SK-N-SH (cell line): Measurements from ENCODE around the gene AGRP. TPM values are rescaled to one million over a fixed set of nuclear protein-coding genes. Genes with fewer than 3 reads are reported as not detected.

Experiments
- CTCF ChIA-PET: fragments of 300-600, 350-600 bp; formaldehyde crosslinking; extraction: SDS; loops from one replicate; lab custom pipeline; 2021; lab: Yijun Ruan, JAX
- POLR2A ChIA-PET: fragments of 350-600 bp; sonication (Branson Sonifier 250); formaldehyde crosslinking; extraction: SDS; loops from one replicate; lab custom pipeline; 2020; ENCODE audit warnings: antibody characterized with exemption, inconsistent platforms; lab: Yijun Ruan, JAX
- DNase-seq: peaks from one replicate; pipeline ENCODE4 v3.0.0; 2012
- H2AFZ ChIP-seq: fragments of 200-600 bp; sonication (generic); 2 replicates; pipeline ENCODE4 v1.8.1; 2016; ENCODE audit warnings: antibody characterized with exemption, mild to moderate bottlenecking, low read depth
- H3F3A ChIP-seq: fragments of 200-600 bp; sonication (generic); replicated peaks from 2 replicates; pipeline ENCODE3; 2016; ENCODE audit warnings: antibody characterized with exemption, mild to moderate bottlenecking; ENCODE audit not compliant: insufficient read depth
- H3K27ac ChIP-seq, 2 experiments: fragments of 200-500 bp in 1 of 2; fragments of 200-600 bp in 1 of 2; sonication (Bioruptor generic) in 1 of 2; sonication (generic), shearing (Covaris generic) in 1 of 2; 2 replicates each; pipeline versions ENCODE4 v1.5.1 to v1.6.1; 2014 to 2016; ENCODE audit warnings: low read depth in 2 of 2, inconsistent platforms in 1 of 2, low read length in 1 of 2, mild to moderate bottlenecking in 1 of 2, mixed read lengths in 1 of 2
- H3K27me3 ChIP-seq: fragments of 200-600 bp; sonication (generic), shearing (Covaris generic); 2 replicates; pipeline ENCODE4 v1.6.1; 2016; ENCODE audit warnings: mixed run types; ENCODE audit not compliant: insufficient read depth
- H3K36me3 ChIP-seq, 2 experiments: fragments of 200-500 bp in 1 of 2; fragments of 200-600 bp in 1 of 2; sonication (Bioruptor generic) in 1 of 2; sonication (generic) in 1 of 2; replicated peaks in 1 of 2; 2 replicates each; pipeline versions ENCODE3 to v1.5.1; 2014 to 2016; ENCODE audit warnings: low read length in 1 of 2, mild to moderate bottlenecking in 1 of 2; ENCODE audit not compliant: insufficient read depth in 2 of 2, control insufficient read depth in 1 of 2
- H3K4me1 ChIP-seq, 2 experiments: fragments of 200-500 bp in 1 of 2; fragments of 200-600 bp in 1 of 2; sonication (Bioruptor generic) in 1 of 2; sonication (generic), shearing (Covaris generic) in 1 of 2; 2 replicates each; pipeline versions ENCODE4 v1.5.1 to v1.6.1; 2014 to 2016; ENCODE audit warnings: low read depth in 1 of 2, low read length in 1 of 2, mixed run types in 1 of 2; ENCODE audit not compliant: insufficient read depth in 2 of 2, control insufficient read depth in 1 of 2
- H3K4me2 ChIP-seq: fragments of 200-600 bp; sonication (generic), shearing (Covaris generic); 2 replicates; pipeline ENCODE4 v1.6.1; 2017; ENCODE audit warnings: mixed run types
- H3K4me3 ChIP-seq, 2 experiments: fragments of 200-500 bp in 1 of 2; fragments of 200-600 bp in 1 of 2; sonication (Bioruptor generic) in 1 of 2; sonication (generic), shearing (Covaris generic) in 1 of 2; 2 replicates each; pipeline versions ENCODE4 v1.5.1 to v1.8.1; 2014 to 2016; ENCODE audit warnings: low read depth in 2 of 2, inconsistent platforms in 1 of 2, low read length in 1 of 2, mild to moderate bottlenecking in 1 of 2, mixed read lengths in 1 of 2, moderate library complexity in 1 of 2
- H3K79me2 ChIP-seq: fragments of 200-600 bp; sonication (generic); 2 replicates; pipeline ENCODE4 v1.8.1; 2017; ENCODE audit warnings: mild to moderate bottlenecking; ENCODE audit not compliant: insufficient read depth
- H3K9ac ChIP-seq: fragments of 200-600 bp; sonication (generic); 2 replicates; pipeline ENCODE4 v1.6.1; 2017; ENCODE audit warnings: mixed run types
- H3K9me2 ChIP-seq: fragments of 200-600 bp; sonication (generic); 2 replicates; pipeline ENCODE4 v1.6.1; 2017; ENCODE audit warnings: mixed run types
- H3K9me3 ChIP-seq: fragments of 200-600 bp; sonication (generic); 2 replicates; pipeline ENCODE4 v1.6.1; 2017; ENCODE audit warnings: mixed run types, mild to moderate bottlenecking, moderate library complexity
- H4K20me1 ChIP-seq: fragments of 200-600 bp; sonication (generic); 2 replicates; pipeline ENCODE4 v1.6.1; 2017; ENCODE audit warnings: mild to moderate bottlenecking, mixed run types; ENCODE audit not compliant: insufficient read depth
- CTCF ChIP-seq: fragments of 200-600 bp; sonication (generic); IDR thresholded peaks from 2 replicates; pipeline ENCODE4 v1.6.1; 2017; ENCODE audit warnings: antibody characterized with exemption, mild to moderate bottlenecking, moderate library complexity
- EZH2phosphoT487 ChIP-seq: fragments of 200-600 bp; sonication (generic); IDR thresholded peaks from 2 replicates; pipeline ENCODE4 v1.6.1; 2017; ENCODE audit warnings: low read depth, mixed run types, mild to moderate bottlenecking, antibody characterized with exemption, moderate library complexity, borderline replicate concordance
- FOSL2 ChIP-seq: IDR thresholded peaks from 2 replicates; pipeline ENCODE4 v1.4.0; 2012; ENCODE audit warnings: low read depth, mild to moderate bottlenecking, moderate library complexity, borderline replicate concordance
- GABPA ChIP-seq: IDR thresholded peaks from 2 replicates; pipeline ENCODE4 v1.4.0; 2012; ENCODE audit warnings: low read depth, mild to moderate bottlenecking
- MXI1 ChIP-seq: IDR thresholded peaks from 2 replicates; pipeline ENCODE4 v1.6.1; 2012; ENCODE audit warnings: mild to moderate bottlenecking, low read depth, low read length, improper control_type of control experiment
- PBX3 ChIP-seq: IDR thresholded peaks from 2 replicates; pipeline ENCODE4; 2012
- POLR2AphosphoS5 ChIP-seq: IDR thresholded peaks from 2 replicates; pipeline ENCODE4 v1.6.1; 2012; ENCODE audit warnings: low read depth, low read length
- REST ChIP-seq: IDR thresholded peaks from 2 replicates; pipeline ENCODE4 v1.6.1; 2012; ENCODE audit warnings: mild to moderate bottlenecking, low read depth, low read length, moderate library complexity
- RXRA ChIP-seq: IDR thresholded peaks from 2 replicates; pipeline ENCODE4 v1.4.0; 2012; ENCODE audit warnings: low read depth, mild to moderate bottlenecking, borderline replicate concordance
- SMC3 ChIP-seq: IDR thresholded peaks from 2 replicates; pipeline ENCODE4 v1.6.1; 2012; ENCODE audit warnings: low read depth, low read length, improper control_type of control experiment
- TAF1 ChIP-seq: IDR thresholded peaks from 2 replicates; pipeline ENCODE4 v1.6.1; 2012; ENCODE audit warnings: low read depth, mild to moderate bottlenecking, low read length, moderate library complexity, borderline replicate concordance
- TCF12 ChIP-seq: IDR thresholded peaks from 2 replicates; pipeline ENCODE4 v1.4.0; 2012
- TEAD4 ChIP-seq: IDR thresholded peaks from 2 replicates; pipeline ENCODE4 v1.4.0; 2012; ENCODE audit warnings: mild to moderate bottlenecking, borderline replicate concordance; ENCODE audit not compliant: insufficient read depth
- YY1 ChIP-seq: IDR thresholded peaks from 2 replicates; pipeline ENCODE4 v1.4.0; 2012; ENCODE audit warnings: low read depth, mild to moderate bottlenecking
- WGBS: methylation state at CpG from one replicate; pipeline ENCODE4 v1.1.6; 2017; ENCODE audit warnings: low lambda C conversion rate; 5-methylcytosine and 5-hydroxymethylcytosine counted together
- polyA plus RNA-seq, 3 experiments: library from polyadenylated mRNA; depleted of rRNA; stranded (reverse); fragments of >200 nt; gene quantifications; 2 replicates each; pipeline ENCODE4 v1.2.3, GENCODE V29; 2012

AGRP gene
- polyA plus RNA-seq, 1 of the 3 experiments (the other 2 are of a cell fraction), result not detected

DNA sequence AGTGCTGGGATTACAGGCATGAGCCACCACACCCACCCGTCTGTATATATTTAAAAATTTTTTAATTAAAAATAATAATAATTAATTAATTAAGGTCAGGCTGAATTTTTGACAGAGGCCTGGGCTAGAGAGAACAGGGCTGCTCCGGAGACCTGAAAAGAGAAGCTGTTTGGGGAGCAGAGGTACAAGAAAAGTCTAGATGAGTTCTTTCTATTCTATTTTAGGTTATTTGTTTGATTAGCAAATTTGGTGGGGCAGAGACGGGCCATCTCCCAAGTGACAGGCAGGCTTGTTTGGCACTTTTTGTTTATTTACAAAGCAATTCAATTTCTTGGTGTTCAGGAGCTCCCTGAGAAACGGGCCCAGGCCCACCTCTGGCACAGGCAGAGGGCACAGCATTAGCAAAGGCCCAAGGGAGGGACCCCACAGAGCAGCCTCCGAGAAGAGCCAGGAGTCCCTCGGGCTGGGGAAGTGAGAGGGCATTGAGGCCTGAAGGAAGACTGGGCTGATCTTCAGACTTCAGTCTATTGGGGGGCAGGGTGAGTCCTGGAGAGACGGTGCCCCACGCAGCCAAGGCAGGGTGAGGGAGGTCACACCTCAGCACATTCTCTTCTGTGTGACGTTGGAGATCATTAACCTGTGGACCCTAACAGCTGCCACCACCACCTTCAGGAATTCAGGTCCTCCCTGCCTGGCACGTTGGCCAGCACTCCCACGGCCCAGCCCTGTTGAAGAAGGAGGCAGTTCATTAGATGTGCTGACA is 34.5 kb upstream of the AGRP start:
- ChIA-PET POLR2A (no interaction called here), CTCF (interaction anchor here (0.6 to 5.9 kb wide), 11 partner anchors 8 to 154 kb away, joined by 3 to 104 read pairs (median 6); partner anchors contain the start of genes ATP6V0D1, C16orf86, CARMIL2 and ENKD1)
- no peaks in the 10 kb centered on the region for H3K27me3 ChIP-seq
- no peak overlapping the region for H2AFZ ChIP-seq
- no peak overlapping the region for H3K4me2 ChIP-seq
- no peaks in the 10 kb centered on the region for H3K9me3 ChIP-seq
- H3K9me2 ChIP-seq, result no peaks in the 10 kb centered on the region
- H3K9ac ChIP-seq, result no peak overlapping the region
- peaks cover 24% of the 10 kb centered on the region for H3F3A ChIP-seq
- H3K36me3 ChIP-seq, result no peaks in the 10 kb centered on the region
- H4K20me1 ChIP-seq, result no peaks in the 10 kb centered on the region
- no peaks in the 10 kb centered on the region for H3K79me2 ChIP-seq
- 79% methylated on average over 11 of the region's 11 CpGs for WGBS
- peaks cover 3 to 11% of the 10 kb centered on the region in 2 experiments; a peak in 2 of 4 replicates for H3K4me1 ChIP-seq
- DNase-seq, result no peak
- peak overlapping the region in 1 of 2 experiments; percentile 78; a peak in 1 of 4 replicates for H3K27ac ChIP-seq
- TF ChIP-seq YY1 (no peak), EZH2phosphoT487 (no peak), SMC3 (no peak), FOSL2 (no peak), TCF12 (no peak)
- H3K4me3 ChIP-seq, result no peak overlapping the region

GRCh38 chr16:67517155-67517445 is 33.8 kb upstream of the AGRP start:
- peaks cover 24% of the 10 kb centered on the region for H3F3A ChIP-seq
- DNase-seq, result no peak
- whole genome bisulfite sequencing, result 96% methylated on average over 3 of the region's 3 CpGs
- H4K20me1 ChIP-seq, result no peaks in the 10 kb centered on the region
- CTCF ChIA-PET, result interaction anchor here (1.1 to 5.9 kb wide), 10 partner anchors 9 to 155 kb away, joined by 3 to 104 read pairs (median 14); partner anchors contain the start of genes ATP6V0D1, C16orf86, CARMIL2 and ENKD1
- no peak for TF ChIP-seq POLR2AphosphoS5
- no peak for TF ChIP-seq GABPA
- no peak for TF ChIP-seq SMC3
- TF ChIP-seq TAF1, result no peak
- TF ChIP-seq REST, result no peak
- TF ChIP-seq PBX3, result no peak
- TF ChIP-seq TCF12, result no peak
- TF ChIP-seq TEAD4, result no peak
- TF ChIP-seq RXRA, result no peak
- no peak for TF ChIP-seq MXI1
- no peak for TF ChIP-seq FOSL2
- no peak for TF ChIP-seq CTCF
- POLR2A ChIA-PET, result no interaction called here
- H3K79me2 ChIP-seq, result no peaks in the 10 kb centered on the region
- H3K27ac ChIP-seq, result peak overlapping the region in 1 of 2 experiments; percentile 78; a peak in 2 of 4 replicates
- H3K9me3 ChIP-seq, result no peaks in the 10 kb centered on the region
- H3K4me2 ChIP-seq, result peak overlapping the region; percentile 72; the same call in 1 of the 2 replicates
- no peak overlapping the region for H2AFZ ChIP-seq
- H3K9me2 ChIP-seq, result no peaks in the 10 kb centered on the region
- no peaks in the 10 kb centered on the region for H3K36me3 ChIP-seq
- H3K4me1 ChIP-seq, result peaks cover 3 to 11% of the 10 kb centered on the region in 2 experiments; a peak in 2 of 4 replicates
- no peaks in the 10 kb centered on the region for H3K27me3 ChIP-seq
- peak overlapping the region in 1 of 2 experiments; percentile 44; a peak in 1 of 4 replicates for H3K4me3 ChIP-seq
- peak overlapping the region; percentile 36; the same call in 1 of the 2 replicates for H3K9ac ChIP-seq
